IMR-90 (cell line): ENCODE results near the gene AKIRIN2. TPM values are rescaled to one million over a fixed set of nuclear protein-coding genes. Genes with fewer than 3 reads are reported as not detected.

ENCODE experiments used
- ATAC-seq: fragments of 200-7000 bp; cut with Tn5 transposase; 2 replicates; pipeline ENCODE4 v1.9.1; 2020; ENCODE audit warnings: low read depth, mild to moderate bottlenecking, moderate library complexity
- BruUV-seq: library from RNA; stranded (reverse); fragments of 400-500 nt; replicated peaks from 2 replicates; lab custom pipeline; 2021; lab: Mats Ljungman, UMichigan
- CTCF ChIA-PET: fragments of 300-600 bp; formaldehyde crosslinking; extraction: SDS; loops from one replicate; lab custom pipeline; 2021; ENCODE audit warnings: antibody characterized with exemption; lab: Yijun Ruan, JAX
- POLR2A ChIA-PET: fragments of 300-600 bp; sonication (Branson Sonifier 250); formaldehyde crosslinking; loops from one replicate; lab custom pipeline; 2022; ENCODE audit warnings: antibody characterized with exemption; ENCODE audit not compliant: unreplicated experiment; lab: Charles Lee
- DNase-seq: peaks from one replicate; pipeline ENCODE4 v3.0.0; 2013
- H2AFZ ChIP-seq: replicated peaks from 2 replicates; pipeline ENCODE3; 2013; ENCODE audit warnings: low read length, mild to moderate bottlenecking; ENCODE audit not compliant: poor library complexity
- H2AK5ac ChIP-seq: 2 replicates; pipeline ENCODE4 v1.6.1; 2013; ENCODE audit warnings: low read depth, low read length, inconsistent platforms
- H2AK9ac ChIP-seq: replicated peaks from 2 replicates; pipeline ENCODE3; 2013; ENCODE audit warnings: mild to moderate bottlenecking, low read depth, low read length, moderate library complexity; ENCODE audit not compliant: poor library complexity
- H2BK120ac ChIP-seq: 2 replicates; pipeline ENCODE4 v1.6.1; 2013; ENCODE audit warnings: low read depth, low read length, inconsistent platforms
- H2BK15ac ChIP-seq: 3 replicates; pipeline ENCODE4 v1.6.1; 2013; ENCODE audit warnings: low read depth, low read length, inconsistent platforms
- H2BK20ac ChIP-seq: 2 replicates; pipeline ENCODE4 v1.6.1; 2013; ENCODE audit warnings: low read depth, mild to moderate bottlenecking, inconsistent platforms, low read length, moderate library complexity
- H2BK5ac ChIP-seq: 2 replicates; pipeline ENCODE4 v1.6.1; 2013; ENCODE audit warnings: mild to moderate bottlenecking, low read depth, low read length, inconsistent platforms; ENCODE audit not compliant: poor library complexity, severe bottlenecking
- H3K14ac ChIP-seq: replicated peaks from 2 replicates; pipeline ENCODE4 v1.6.1; 2013; ENCODE audit warnings: low read depth, low read length, inconsistent platforms
- H3K18ac ChIP-seq: 2 replicates; pipeline ENCODE4 v1.6.1; 2013; ENCODE audit warnings: low read depth, low read length, control low read depth
- H3K23ac ChIP-seq: 2 replicates; pipeline ENCODE4 v1.6.1; 2013; ENCODE audit warnings: low read depth, low read length, inconsistent platforms
- H3K27ac ChIP-seq: 2 replicates; pipeline ENCODE4 v1.5.1; 2013; ENCODE audit warnings: mild to moderate bottlenecking, control low read depth, low read length; ENCODE audit not compliant: insufficient read depth
- H3K27me3 ChIP-seq: 2 replicates; pipeline ENCODE4 v1.6.1; 2013; ENCODE audit warnings: low read length; ENCODE audit not compliant: control insufficient read depth, insufficient read depth
- H3K36me3 ChIP-seq: 2 replicates; pipeline ENCODE4 v1.6.1; 2013; ENCODE audit warnings: low read length, mixed read lengths; ENCODE audit not compliant: control insufficient read depth, insufficient read depth
- H3K4ac ChIP-seq: 2 replicates; pipeline ENCODE4 v1.6.1; 2013; ENCODE audit warnings: low read depth, low read length, inconsistent platforms
- H3K4me1 ChIP-seq: 2 replicates; pipeline ENCODE4 v1.6.1; 2013; ENCODE audit warnings: low read length, mixed read lengths; ENCODE audit not compliant: control insufficient read depth, insufficient read depth
- H3K4me2 ChIP-seq: 2 replicates; pipeline ENCODE4 v1.6.1; 2013; ENCODE audit warnings: low read depth, mild to moderate bottlenecking, control low read depth, low read length, moderate library complexity
- H3K4me3 ChIP-seq: 2 replicates; pipeline ENCODE4 v1.5.1; 2013; ENCODE audit warnings: low read depth, mild to moderate bottlenecking, control low read depth, low read length, moderate library complexity; ENCODE audit not compliant: insufficient read depth
- H3K56ac ChIP-seq: 2 replicates; pipeline ENCODE4 v1.6.1; 2013; ENCODE audit warnings: low read length, inconsistent platforms; ENCODE audit not compliant: insufficient read depth; ENCODE audit errors: extremely low read depth
- H3K79me1 ChIP-seq, 2 experiments: 2 replicates each; pipeline ENCODE4 v1.6.1; 2013; ENCODE audit warnings: low read length in 2 of 2, inconsistent platforms in 1 of 2, low read depth in 1 of 2
- H3K9ac ChIP-seq: 2 replicates; pipeline ENCODE4 v1.6.1; 2013; ENCODE audit warnings: low read depth, low read length, control low read depth
- H3K9me1 ChIP-seq: 2 replicates; pipeline ENCODE4 v1.6.1; 2013; ENCODE audit warnings: low read length, inconsistent platforms; ENCODE audit not compliant: insufficient read depth
- H3K9me3 ChIP-seq: 2 replicates; pipeline ENCODE4 v1.6.1; 2013; ENCODE audit warnings: low read length; ENCODE audit not compliant: control insufficient read depth, insufficient read depth
- H4K20me1 ChIP-seq: 2 replicates; pipeline ENCODE4 v1.6.1; 2013; ENCODE audit warnings: low read length, inconsistent platforms; ENCODE audit not compliant: insufficient read depth
- H4K5ac ChIP-seq: 2 replicates; pipeline ENCODE4 v1.6.1; 2013; ENCODE audit warnings: mild to moderate bottlenecking, low read depth, low read length, control low read depth
- H4K8ac ChIP-seq, 2 experiments: 2 replicates each; pipeline ENCODE4 v1.6.1; 2013; ENCODE audit warnings: low read depth in 2 of 2, low read length in 2 of 2, control low read depth in 1 of 2, inconsistent platforms in 1 of 2
- H4K91ac ChIP-seq: 2 replicates; pipeline ENCODE4 v1.6.1; 2013; ENCODE audit warnings: low read depth, low read length, inconsistent platforms; ENCODE audit not compliant: insufficient read depth
- BHLHE40 ChIP-seq: fragments of 150-350 bp; IDR thresholded peaks from 2 replicates; pipeline ENCODE4 v1.6.1; 2016; ENCODE audit warnings: mild to moderate bottlenecking, low read depth, low read length
- CEBPB ChIP-seq: IDR thresholded peaks from 2 replicates; pipeline ENCODE4 v1.6.1; 2012; ENCODE audit warnings: low read depth, low read length, improper control_type of control experiment
- CHD1 ChIP-seq: IDR thresholded peaks from 2 replicates; pipeline ENCODE4 v1.6.1; 2012; ENCODE audit warnings: low read depth, low read length, improper control_type of control experiment
- FOS ChIP-seq: fragments of 150-350 bp; IDR thresholded peaks from 2 replicates; pipeline ENCODE4 v1.6.1; 2016; ENCODE audit warnings: low read depth, low read length
- MAFK ChIP-seq: IDR thresholded peaks from 2 replicates; pipeline ENCODE4 v1.6.1; 2012; ENCODE audit warnings: low read depth, low read length, improper control_type of control experiment
- MAZ ChIP-seq: IDR thresholded peaks from 2 replicates; pipeline ENCODE4 v1.6.1; 2012; ENCODE audit warnings: low read depth, mild to moderate bottlenecking, low read length, improper control_type of control experiment, moderate library complexity, borderline replicate concordance
- MXI1 ChIP-seq: IDR thresholded peaks from 2 replicates; pipeline ENCODE4 v1.6.1; 2012; ENCODE audit warnings: low read depth, mild to moderate bottlenecking, low read length, moderate library complexity, borderline replicate concordance
- NFE2L2 ChIP-seq: fragments of 150-350 bp; IDR thresholded peaks from 2 replicates; pipeline ENCODE4 v1.6.1; 2016; ENCODE audit warnings: low read depth, mild to moderate bottlenecking, low read length
- POLR2A ChIP-seq: IDR thresholded peaks from 2 replicates; pipeline ENCODE4 v1.6.1; 2012; ENCODE audit warnings: mild to moderate bottlenecking, low read depth, low read length
- RAD21 ChIP-seq: IDR thresholded peaks from 2 replicates; pipeline ENCODE4 v1.6.1; 2012; ENCODE audit warnings: low read length, improper control_type of control experiment
- RCOR1 ChIP-seq: IDR thresholded peaks from 2 replicates; pipeline ENCODE4 v1.6.1; 2012; ENCODE audit warnings: mild to moderate bottlenecking, low read length, improper control_type of control experiment; ENCODE audit not compliant: insufficient replicate concordance
- RFX5 ChIP-seq: IDR thresholded peaks from 2 replicates; pipeline ENCODE4 v1.8.0; 2012; ENCODE audit warnings: low read depth, mild to moderate bottlenecking, low read length, moderate library complexity
- SMC3 ChIP-seq: fragments of 150-350 bp; IDR thresholded peaks from 2 replicates; pipeline ENCODE4 v1.6.1; 2016; ENCODE audit warnings: low read depth, mild to moderate bottlenecking, antibody characterized with exemption, low read length, moderate library complexity
- WGBS, 2 experiments: methylation state at CpG; one replicate each; pipeline versions ENCODE4 v1.1.5 to v1.1.7; 2013; ENCODE audit warnings: missing lambda C conversion rate in 2 of 2; ENCODE audit not compliant: insufficient read length in 1 of 2; ENCODE audit errors: extremely low coverage in 2 of 2; 5-methylcytosine and 5-hydroxymethylcytosine counted together
- dilution Hi-C: fragments of 300-500 bp; cut with HindIII; formaldehyde crosslinking; loops from one replicate; pipeline ENCODE4 v1.14.3; 2018; ENCODE audit warnings: low sequenced_read_pairs; ENCODE audit not compliant: unreplicated experiment
- in situ Hi-C: fragments of 300-500 bp; cut with MboI; formaldehyde crosslinking; loops from 3 replicates; pipeline ENCODE4 v1.14.3; 2019; ENCODE audit warnings: low sequenced_read_pairs, inconsistent platforms, mixed read lengths
- intact Hi-C: fragments of 100-400 bp; cut with micrococcal nuclease; formaldehyde crosslinking; loops from 2 replicates; pipeline ENCODE4 v1.10.0; 2022
- polyA plus RNA-seq, 3 experiments: library from polyadenylated mRNA; depleted of rRNA; stranded (reverse); fragments of >200 nt; gene quantifications; 2 replicates each; pipeline ENCODE4 v1.2.3, GENCODE V29; 2012; ENCODE audit warnings: low replicate concordance in 1 of 3
- total RNA-seq: library from RNA; depleted of rRNA; stranded (reverse); fragments of >200 nt; gene quantifications from 2 replicates; pipeline ENCODE4 v1.2.3, GENCODE V29; 2012
- TF ChIP-seq, protein P1 (sequence below): fragments of 150-350 bp; IDR thresholded peaks from 2 replicates; pipeline ENCODE4 v1.6.1; 2017; ENCODE audit warnings: mild to moderate bottlenecking, antibody characterized with exemption, low read length, low read depth
- TF ChIP-seq, protein P2 (sequence below): conservative IDR thresholded peaks from 2 replicates; pipeline ENCODE4 v1.5.1; 2012; ENCODE audit warnings: mild to moderate bottlenecking, low read depth, low read length, improper control_type of control experiment
- TF ChIP-seq, protein P3 (sequence below): fragments of 150-350 bp; IDR thresholded peaks from 2 replicates; pipeline ENCODE4 v1.6.1; 2016; ENCODE audit warnings: low read depth, mild to moderate bottlenecking, low read length, moderate library complexity, borderline replicate concordance

AKIRIN2 gene
- total and polyA plus RNA-seq, 2 of the 4 experiments (the other 2 are of a cell fraction): 7.9 to 26.6 TPM

DNA sequence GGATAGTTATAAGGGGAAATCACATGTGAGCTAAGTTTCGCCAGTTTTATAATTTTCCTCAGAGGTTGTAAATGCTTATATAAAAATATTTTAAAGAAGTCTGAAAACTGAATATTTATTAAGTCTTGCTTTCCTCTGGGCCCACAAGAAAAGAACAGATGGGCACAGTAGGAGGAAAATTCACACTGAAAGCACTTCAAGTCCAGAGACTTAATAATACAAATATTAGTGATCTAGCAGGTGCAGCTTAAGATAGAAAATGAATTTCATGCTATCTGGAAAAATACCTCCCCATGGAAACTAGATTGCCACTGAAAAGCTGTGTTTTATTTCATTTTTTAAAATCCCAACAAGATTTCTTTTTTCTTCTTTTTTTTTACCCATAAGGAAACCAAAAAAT lies 64.9 kb downstream of the AKIRIN2 start:
- no peak overlapping the region for H3K9ac ChIP-seq
- peaks cover 5% of the 10 kb centered on the region for H3K36me3 ChIP-seq
- no peak overlapping the region for H2BK120ac ChIP-seq
- no peaks in the 10 kb centered on the region for H3K27me3 ChIP-seq
- H2AK9ac ChIP-seq: no peak overlapping the region
- no peak overlapping the region for H2BK20ac ChIP-seq
- ChIA-PET CTCF (interaction anchor here (1.8 kb wide), 1 partner anchor 8 kb away, joined by 4 read pairs; no protein-coding TSS in a partner anchor), POLR2A (interaction anchor here (0.7 kb wide), 1 partner anchor 196 kb away, joined by 4 read pairs; no protein-coding TSS in a partner anchor)
- no peak overlapping the region for H4K8ac ChIP-seq
- no peak overlapping the region for H3K27ac ChIP-seq
- in situ Hi-C loops (no loop called here), intact Hi-C loops (no loop called here), dilution Hi-C loops (no loop called here)
- no peaks in the 10 kb centered on the region for H4K20me1 ChIP-seq
- H3K14ac ChIP-seq: no peak overlapping the region
- H3K4me1 ChIP-seq: no peaks in the 10 kb centered on the region
- no peak overlapping the region for H2BK5ac ChIP-seq
- no peak overlapping the region for H3K4me2 ChIP-seq
- no peak overlapping the region for H3K4me3 ChIP-seq
- ATAC-seq: no peak
- H3K56ac ChIP-seq: no peak overlapping the region
- H4K5ac ChIP-seq: no peak overlapping the region
- H2AK5ac ChIP-seq: no peak overlapping the region
- H3K9me1 ChIP-seq: peaks cover 3% of the 10 kb centered on the region; the same call in 1 of the 2 replicates
- TF ChIP-seq NFE2L2 (no peak), POLR2A (no peak), RFX5 (no peak), MXI1 (no peak), BHLHE40 (no peak), MAZ (no peak), RCOR1 (no peak), SMC3 (no peak), CEBPB (no peak), FOS (no peak), RAD21 (no peak), MAFK (no peak), CHD1 (no peak)
- TF ChIP-seq, protein P1, sequence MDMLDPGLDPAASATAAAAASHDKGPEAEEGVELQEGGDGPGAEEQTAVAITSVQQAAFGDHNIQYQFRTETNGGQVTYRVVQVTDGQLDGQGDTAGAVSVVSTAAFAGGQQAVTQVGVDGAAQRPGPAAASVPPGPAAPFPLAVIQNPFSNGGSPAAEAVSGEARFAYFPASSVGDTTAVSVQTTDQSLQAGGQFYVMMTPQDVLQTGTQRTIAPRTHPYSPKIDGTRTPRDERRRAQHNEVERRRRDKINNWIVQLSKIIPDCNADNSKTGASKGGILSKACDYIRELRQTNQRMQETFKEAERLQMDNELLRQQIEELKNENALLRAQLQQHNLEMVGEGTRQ: no peak
- TF ChIP-seq, protein P2, sequence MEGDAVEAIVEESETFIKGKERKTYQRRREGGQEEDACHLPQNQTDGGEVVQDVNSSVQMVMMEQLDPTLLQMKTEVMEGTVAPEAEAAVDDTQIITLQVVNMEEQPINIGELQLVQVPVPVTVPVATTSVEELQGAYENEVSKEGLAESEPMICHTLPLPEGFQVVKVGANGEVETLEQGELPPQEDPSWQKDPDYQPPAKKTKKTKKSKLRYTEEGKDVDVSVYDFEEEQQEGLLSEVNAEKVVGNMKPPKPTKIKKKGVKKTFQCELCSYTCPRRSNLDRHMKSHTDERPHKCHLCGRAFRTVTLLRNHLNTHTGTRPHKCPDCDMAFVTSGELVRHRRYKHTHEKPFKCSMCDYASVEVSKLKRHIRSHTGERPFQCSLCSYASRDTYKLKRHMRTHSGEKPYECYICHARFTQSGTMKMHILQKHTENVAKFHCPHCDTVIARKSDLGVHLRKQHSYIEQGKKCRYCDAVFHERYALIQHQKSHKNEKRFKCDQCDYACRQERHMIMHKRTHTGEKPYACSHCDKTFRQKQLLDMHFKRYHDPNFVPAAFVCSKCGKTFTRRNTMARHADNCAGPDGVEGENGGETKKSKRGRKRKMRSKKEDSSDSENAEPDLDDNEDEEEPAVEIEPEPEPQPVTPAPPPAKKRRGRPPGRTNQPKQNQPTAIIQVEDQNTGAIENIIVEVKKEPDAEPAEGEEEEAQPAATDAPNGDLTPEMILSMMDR: no peak
- TF ChIP-seq, protein P3, sequence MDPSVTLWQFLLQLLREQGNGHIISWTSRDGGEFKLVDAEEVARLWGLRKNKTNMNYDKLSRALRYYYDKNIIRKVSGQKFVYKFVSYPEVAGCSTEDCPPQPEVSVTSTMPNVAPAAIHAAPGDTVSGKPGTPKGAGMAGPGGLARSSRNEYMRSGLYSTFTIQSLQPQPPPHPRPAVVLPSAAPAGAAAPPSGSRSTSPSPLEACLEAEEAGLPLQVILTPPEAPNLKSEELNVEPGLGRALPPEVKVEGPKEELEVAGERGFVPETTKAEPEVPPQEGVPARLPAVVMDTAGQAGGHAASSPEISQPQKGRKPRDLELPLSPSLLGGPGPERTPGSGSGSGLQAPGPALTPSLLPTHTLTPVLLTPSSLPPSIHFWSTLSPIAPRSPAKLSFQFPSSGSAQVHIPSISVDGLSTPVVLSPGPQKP: no peak
- no peak overlapping the region for H3K18ac ChIP-seq
- WGBS, 2 experiments: no CpG with 5 or more reads among the region's 1 CpG
- H2AFZ ChIP-seq: no peak overlapping the region
- no peaks in the 10 kb centered on the region for H3K79me1 ChIP-seq
- DNase-seq: no peak
- no peak overlapping the region for H4K91ac ChIP-seq
- BruUV-seq: no TSS peak
- no peak overlapping the region for H3K4ac ChIP-seq
- H3K9me3 ChIP-seq: no peaks in the 10 kb centered on the region
- no peak overlapping the region for H2BK15ac ChIP-seq
- no peak overlapping the region for H3K23ac ChIP-seq
